ENCODE data around the gene GTPBP3. TPM values are rescaled to one million over a fixed set of nuclear protein-coding genes. Genes with fewer than 3 reads are reported as not detected.

Gene GTPBP3
- total RNA-seq, 4 donors from 2014 or later = 18.7 to 29.0 (median 25.2) TPM

DNA sequence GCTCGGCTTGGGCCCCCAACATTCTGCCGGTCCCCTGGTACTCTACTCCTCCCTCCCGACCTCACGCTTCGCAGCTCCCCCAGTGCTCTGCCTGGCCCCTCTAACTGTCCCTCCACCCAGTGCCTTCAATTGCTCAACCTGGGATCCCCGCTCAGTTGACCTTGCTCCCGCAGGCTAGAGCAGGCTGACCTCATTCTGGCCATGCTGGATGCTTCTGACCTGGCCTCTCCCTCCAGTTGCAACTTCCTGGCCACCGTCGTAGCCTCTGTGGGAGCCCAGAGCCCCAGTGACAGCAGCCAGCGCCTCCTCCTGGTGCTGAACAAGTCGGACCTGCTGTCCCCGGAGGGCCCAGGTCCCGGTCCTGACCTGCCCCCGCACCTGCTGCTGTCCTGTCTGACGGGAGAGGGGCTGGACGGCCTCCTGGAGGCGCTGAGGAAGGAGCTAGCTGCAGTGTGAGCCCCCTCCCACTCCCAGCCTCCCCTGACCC is 3.6 kb downstream of the GTPBP3 start:
- H3K4me1 ChIP-seq = peaks cover 27% of the 10 kb centered on the region
- no peaks in the 10 kb centered on the region for H3K9me3 ChIP-seq
- no peaks in the 10 kb centered on the region for H3K27me3 ChIP-seq
- H3K4me3 ChIP-seq = no peak overlapping the region
- DNase-seq (ENCODE audit: low spot score in 2 of 2) = no peak
- H3K36me3 ChIP-seq = peaks cover 12% of the 10 kb centered on the region
- TF ChIP-seq, protein P1, sequence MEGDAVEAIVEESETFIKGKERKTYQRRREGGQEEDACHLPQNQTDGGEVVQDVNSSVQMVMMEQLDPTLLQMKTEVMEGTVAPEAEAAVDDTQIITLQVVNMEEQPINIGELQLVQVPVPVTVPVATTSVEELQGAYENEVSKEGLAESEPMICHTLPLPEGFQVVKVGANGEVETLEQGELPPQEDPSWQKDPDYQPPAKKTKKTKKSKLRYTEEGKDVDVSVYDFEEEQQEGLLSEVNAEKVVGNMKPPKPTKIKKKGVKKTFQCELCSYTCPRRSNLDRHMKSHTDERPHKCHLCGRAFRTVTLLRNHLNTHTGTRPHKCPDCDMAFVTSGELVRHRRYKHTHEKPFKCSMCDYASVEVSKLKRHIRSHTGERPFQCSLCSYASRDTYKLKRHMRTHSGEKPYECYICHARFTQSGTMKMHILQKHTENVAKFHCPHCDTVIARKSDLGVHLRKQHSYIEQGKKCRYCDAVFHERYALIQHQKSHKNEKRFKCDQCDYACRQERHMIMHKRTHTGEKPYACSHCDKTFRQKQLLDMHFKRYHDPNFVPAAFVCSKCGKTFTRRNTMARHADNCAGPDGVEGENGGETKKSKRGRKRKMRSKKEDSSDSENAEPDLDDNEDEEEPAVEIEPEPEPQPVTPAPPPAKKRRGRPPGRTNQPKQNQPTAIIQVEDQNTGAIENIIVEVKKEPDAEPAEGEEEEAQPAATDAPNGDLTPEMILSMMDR (IDR thresholded peaks at IDR 0.05) = no peak
- no peak for TF ChIP-seq EP300 (IDR thresholded peaks at IDR 0.05)
- no peak for TF ChIP-seq POLR2A (IDR thresholded peaks at IDR 0.05)
- no peak for TF ChIP-seq POLR2AphosphoS5 (IDR thresholded peaks at IDR 0.05)
- WGBS = 69% methylated on average over 16 of the region's 17 CpGs
- no peak overlapping the region for H3K27ac ChIP-seq

DNA sequence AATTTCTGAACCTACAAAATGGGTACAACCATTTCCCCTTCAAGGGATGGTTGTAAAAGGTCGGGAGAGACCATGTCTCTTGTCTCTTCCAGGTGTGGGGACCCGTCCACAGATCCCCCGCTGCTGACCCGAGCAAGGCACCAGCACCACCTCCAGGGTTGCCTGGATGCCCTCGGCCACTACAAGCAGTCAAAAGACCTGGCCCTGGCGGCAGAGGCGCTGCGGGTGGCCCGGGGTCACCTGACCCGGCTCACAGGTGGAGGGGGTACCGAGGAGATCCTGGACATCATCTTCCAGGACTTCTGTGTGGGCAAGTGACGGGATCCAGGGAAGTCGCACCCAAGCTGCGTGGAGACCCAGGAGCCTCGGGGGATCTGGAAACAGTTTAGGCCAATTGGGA is 4.0 kb downstream of the GTPBP3 start:
- H3K4me3 ChIP-seq = no peak overlapping the region
- H3K9me3 ChIP-seq = no peaks in the 10 kb centered on the region
- peaks cover 27% of the 10 kb centered on the region for H3K4me1 ChIP-seq
- no peaks in the 10 kb centered on the region for H3K27me3 ChIP-seq
- DNase-seq (ENCODE audit: low spot score in 2 of 2) = no peak
- TF ChIP-seq POLR2A (IDR thresholded peaks at IDR 0.05) (no peak), EP300 (IDR thresholded peaks at IDR 0.05) (no peak), POLR2AphosphoS5 (IDR thresholded peaks at IDR 0.05) (no peak)
- TF ChIP-seq, protein P1 (IDR thresholded peaks at IDR 0.05) = no peak
- no peak overlapping the region for H3K27ac ChIP-seq
- 94% methylated on average over 7 of the region's 15 CpGs for WGBS
- H3K36me3 ChIP-seq = peaks cover 12% of the 10 kb centered on the region

DNA sequence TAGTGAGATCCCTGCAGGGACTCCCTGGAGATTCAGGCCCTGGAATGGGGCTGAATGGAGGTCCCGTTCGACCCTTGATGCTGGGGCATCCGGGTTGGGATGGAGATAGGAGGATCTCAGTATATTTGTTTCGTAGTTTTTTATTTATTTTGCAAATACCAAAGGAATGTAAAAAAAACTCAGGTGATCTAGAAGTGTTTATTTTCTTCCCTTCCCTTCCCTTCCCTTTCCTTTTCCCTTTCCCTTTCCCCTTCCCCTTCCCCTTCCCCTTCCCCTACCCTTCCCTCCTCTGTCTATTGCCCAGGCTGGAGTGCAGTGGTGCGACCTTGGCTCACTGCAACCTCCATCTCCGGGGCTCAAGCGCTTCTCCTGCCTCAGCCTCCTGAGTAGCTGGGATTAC is 4.5 kb downstream of the GTPBP3 start:
- TF ChIP-seq EP300 (IDR thresholded peaks at IDR 0.05) (no peak), POLR2A (IDR thresholded peaks at IDR 0.05) (no peak), POLR2AphosphoS5 (IDR thresholded peaks at IDR 0.05) (no peak)
- TF ChIP-seq, protein P1 (IDR thresholded peaks at IDR 0.05) = no peak
- WGBS = 79% methylated on average over 7 of the region's 7 CpGs
- DNase-seq (ENCODE audit: low spot score in 2 of 2) = no peak
- H3K4me1 ChIP-seq = peaks cover 27% of the 10 kb centered on the region
- no peaks in the 10 kb centered on the region for H3K9me3 ChIP-seq
- H3K4me3 ChIP-seq = no peak overlapping the region
- H3K27me3 ChIP-seq = no peaks in the 10 kb centered on the region
- no peak overlapping the region for H3K27ac ChIP-seq
- H3K36me3 ChIP-seq = peaks cover 12% of the 10 kb centered on the region

DNA sequence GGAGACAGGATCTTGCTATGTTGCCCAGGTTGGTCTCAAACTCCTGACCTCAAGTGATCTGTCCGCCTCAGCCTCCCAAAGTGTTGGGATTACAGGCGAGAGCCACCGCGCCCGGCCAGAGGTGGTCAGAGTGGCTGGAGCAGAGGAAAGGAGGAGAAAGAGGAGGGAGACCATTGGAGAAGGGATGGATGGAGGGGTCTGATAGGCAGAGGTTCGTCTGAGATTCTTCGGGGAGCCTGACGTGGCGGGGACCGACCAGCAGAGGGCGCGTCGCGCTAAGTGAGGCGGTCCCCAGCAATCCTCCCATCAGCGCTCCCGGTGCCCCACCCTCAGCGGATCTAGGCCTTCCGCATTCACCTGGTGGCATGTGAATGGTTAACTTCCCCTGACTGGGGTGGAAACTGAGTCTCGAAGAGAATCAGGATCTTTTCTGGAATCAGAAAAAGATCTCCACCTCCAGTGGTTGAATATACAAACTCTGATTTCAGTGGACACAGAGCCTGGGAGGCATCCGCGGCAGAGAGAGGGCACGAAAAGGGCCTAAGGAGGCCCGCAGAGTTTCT is 8.8 kb downstream of the GTPBP3 start:
- Histone ChIP-seq H3K36me3 (peaks cover 7% of the 10 kb centered on the region), H3K4me3 (no peak overlapping the region), H3K9me3 (no peaks in the 10 kb centered on the region), H3K27me3 (no peaks in the 10 kb centered on the region), H3K4me1 (peaks cover 35% of the 10 kb centered on the region), H3K27ac (peak overlapping the region; percentile 72)
- WGBS = 16% methylated on average over 23 of the region's 24 CpGs
- DNase-seq (ENCODE audit: low spot score in 2 of 2) = peak in 1 of 2 donors; percentile 78
- TF ChIP-seq, protein P1 (IDR thresholded peaks at IDR 0.05) = peak; percentile 94 to 96
- no peak for TF ChIP-seq EP300 (IDR thresholded peaks at IDR 0.05)
- TF ChIP-seq POLR2AphosphoS5 (IDR thresholded peaks at IDR 0.05) = no peak
- no peak for TF ChIP-seq POLR2A (IDR thresholded peaks at IDR 0.05)

DNA sequence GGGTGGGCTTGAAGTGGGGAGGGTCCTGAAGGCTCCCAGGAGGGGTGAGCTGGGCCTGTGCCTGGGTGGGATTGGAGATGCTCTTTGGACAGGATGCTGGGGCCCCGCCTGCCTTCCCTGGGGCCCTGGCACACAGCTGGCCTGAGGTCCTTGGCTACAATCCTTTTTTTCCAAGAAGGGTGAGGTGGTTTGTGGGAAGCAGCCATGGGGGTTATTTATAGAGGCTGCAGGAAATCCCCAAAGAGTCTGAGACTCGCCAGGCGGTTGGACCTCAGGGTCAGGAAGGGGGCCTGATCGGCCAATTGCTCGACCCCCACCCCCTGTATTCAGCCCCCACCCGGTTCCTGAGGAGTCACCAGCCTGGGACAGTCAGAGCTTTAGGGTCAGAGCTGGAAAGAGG is 10.0 kb downstream of the GTPBP3 start:
- H3K4me1 ChIP-seq = peaks cover 35% of the 10 kb centered on the region
- no peak overlapping the region for H3K4me3 ChIP-seq
- no peaks in the 10 kb centered on the region for H3K9me3 ChIP-seq
- H3K27me3 ChIP-seq = peaks cover 7% of the 10 kb centered on the region
- H3K36me3 ChIP-seq = peaks cover 2% of the 10 kb centered on the region
- DNase-seq (ENCODE audit: low spot score in 2 of 2) = peak in 1 of 2 donors; percentile 56
- TF ChIP-seq EP300 (IDR thresholded peaks at IDR 0.05) (no peak), POLR2A (IDR thresholded peaks at IDR 0.05) (no peak), POLR2AphosphoS5 (IDR thresholded peaks at IDR 0.05) (no peak)
- TF ChIP-seq, protein P1 (IDR thresholded peaks at IDR 0.05) = no peak
- 16% methylated on average over 6 of the region's 6 CpGs for WGBS
- H3K27ac ChIP-seq = peak overlapping the region; percentile 72
